ENCODE data around the gene OR14A16.

- TF ChIP-seq, protein P1, sequence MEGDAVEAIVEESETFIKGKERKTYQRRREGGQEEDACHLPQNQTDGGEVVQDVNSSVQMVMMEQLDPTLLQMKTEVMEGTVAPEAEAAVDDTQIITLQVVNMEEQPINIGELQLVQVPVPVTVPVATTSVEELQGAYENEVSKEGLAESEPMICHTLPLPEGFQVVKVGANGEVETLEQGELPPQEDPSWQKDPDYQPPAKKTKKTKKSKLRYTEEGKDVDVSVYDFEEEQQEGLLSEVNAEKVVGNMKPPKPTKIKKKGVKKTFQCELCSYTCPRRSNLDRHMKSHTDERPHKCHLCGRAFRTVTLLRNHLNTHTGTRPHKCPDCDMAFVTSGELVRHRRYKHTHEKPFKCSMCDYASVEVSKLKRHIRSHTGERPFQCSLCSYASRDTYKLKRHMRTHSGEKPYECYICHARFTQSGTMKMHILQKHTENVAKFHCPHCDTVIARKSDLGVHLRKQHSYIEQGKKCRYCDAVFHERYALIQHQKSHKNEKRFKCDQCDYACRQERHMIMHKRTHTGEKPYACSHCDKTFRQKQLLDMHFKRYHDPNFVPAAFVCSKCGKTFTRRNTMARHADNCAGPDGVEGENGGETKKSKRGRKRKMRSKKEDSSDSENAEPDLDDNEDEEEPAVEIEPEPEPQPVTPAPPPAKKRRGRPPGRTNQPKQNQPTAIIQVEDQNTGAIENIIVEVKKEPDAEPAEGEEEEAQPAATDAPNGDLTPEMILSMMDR (IDR thresholded peaks at IDR 0.05), result no peak
- TF ChIP-seq, protein P2, sequence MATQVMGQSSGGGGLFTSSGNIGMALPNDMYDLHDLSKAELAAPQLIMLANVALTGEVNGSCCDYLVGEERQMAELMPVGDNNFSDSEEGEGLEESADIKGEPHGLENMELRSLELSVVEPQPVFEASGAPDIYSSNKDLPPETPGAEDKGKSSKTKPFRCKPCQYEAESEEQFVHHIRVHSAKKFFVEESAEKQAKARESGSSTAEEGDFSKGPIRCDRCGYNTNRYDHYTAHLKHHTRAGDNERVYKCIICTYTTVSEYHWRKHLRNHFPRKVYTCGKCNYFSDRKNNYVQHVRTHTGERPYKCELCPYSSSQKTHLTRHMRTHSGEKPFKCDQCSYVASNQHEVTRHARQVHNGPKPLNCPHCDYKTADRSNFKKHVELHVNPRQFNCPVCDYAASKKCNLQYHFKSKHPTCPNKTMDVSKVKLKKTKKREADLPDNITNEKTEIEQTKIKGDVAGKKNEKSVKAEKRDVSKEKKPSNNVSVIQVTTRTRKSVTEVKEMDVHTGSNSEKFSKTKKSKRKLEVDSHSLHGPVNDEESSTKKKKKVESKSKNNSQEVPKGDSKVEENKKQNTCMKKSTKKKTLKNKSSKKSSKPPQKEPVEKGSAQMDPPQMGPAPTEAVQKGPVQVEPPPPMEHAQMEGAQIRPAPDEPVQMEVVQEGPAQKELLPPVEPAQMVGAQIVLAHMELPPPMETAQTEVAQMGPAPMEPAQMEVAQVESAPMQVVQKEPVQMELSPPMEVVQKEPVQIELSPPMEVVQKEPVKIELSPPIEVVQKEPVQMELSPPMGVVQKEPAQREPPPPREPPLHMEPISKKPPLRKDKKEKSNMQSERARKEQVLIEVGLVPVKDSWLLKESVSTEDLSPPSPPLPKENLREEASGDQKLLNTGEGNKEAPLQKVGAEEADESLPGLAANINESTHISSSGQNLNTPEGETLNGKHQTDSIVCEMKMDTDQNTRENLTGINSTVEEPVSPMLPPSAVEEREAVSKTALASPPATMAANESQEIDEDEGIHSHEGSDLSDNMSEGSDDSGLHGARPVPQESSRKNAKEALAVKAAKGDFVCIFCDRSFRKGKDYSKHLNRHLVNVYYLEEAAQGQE (IDR thresholded peaks at IDR 0.05; ENCODE audit: insufficient read depth in 1 of 2, low read depth in 2 of 2, low read length in 1 of 2), result no peak
- TF ChIP-seq POLR2AphosphoS5 (IDR thresholded peaks at IDR 0.05; ENCODE audit: low read depth, low read length), result no peak
Observed at GRCh38 chr1:247797518-247797917, 26.4 kb downstream of the OR14A16 start.

Measured in Panc1 (cell line).